MV-4-11 (cell line): ENCODE measurements around the gene ZCCHC8.
"Not testable (repeated sequence)": the region's sequence is repeated elsewhere in the genome, so short reads cannot be mapped to it uniquely, and the experiment has no call there.

Source experiments
- DNase-seq: peaks from one replicate; lab custom pipeline; 2025; lab: John Stamatoyannopoulos, UW

Gene ZCCHC8

GRCh38 chr12:122471324-122472226, 29.2 kb downstream of the ZCCHC8 start:
- DNase-seq: peak; percentile 58

DNA sequence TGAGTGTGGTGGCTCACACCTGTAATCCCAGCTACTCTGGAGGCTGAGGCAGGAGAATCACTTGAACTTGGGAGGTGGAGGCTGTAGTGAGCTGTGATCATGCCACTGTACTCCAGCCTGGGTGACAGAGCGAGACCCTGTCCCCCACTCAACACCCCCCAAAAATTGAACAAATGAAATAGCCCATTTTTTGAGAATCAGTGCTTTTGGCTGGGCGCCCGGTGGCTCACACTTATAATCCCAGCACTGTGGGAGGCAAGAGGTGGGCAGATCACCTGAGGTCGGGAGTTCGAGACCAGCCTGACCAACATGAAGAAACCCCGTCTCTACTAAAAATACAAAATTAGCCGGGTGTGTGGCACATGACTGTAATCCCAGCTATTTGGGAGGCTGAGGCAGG, 30.2 kb downstream of the ZCCHC8 start:
- DNase-seq: not testable (repeated sequence)

DNA sequence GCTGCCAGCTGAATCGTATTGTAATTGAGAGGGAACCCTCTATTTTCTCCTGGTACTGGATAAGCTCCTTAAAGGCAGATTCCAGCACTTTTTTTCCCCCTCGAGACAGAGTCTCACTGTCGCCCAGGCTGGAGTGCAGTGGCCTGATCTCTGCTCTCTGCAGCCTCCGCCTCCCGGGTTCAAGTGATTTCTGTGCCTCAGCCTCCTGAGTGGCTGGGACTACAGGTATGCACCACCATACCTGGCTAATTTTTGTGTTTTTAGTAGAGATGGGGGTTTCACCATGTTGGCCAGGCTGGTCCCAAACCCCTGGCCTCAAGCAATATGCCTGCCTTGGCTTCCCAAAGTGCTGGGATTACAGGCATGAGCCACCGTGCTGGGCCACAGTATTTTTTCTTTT, 30.9 kb downstream of the ZCCHC8 start:
- DNase-seq: not testable (repeated sequence)

- DNase-seq: no peak
These were observed 32.7 kb downstream of the ZCCHC8 start for GRCh38 chr12:122467983-122468382.

DNA sequence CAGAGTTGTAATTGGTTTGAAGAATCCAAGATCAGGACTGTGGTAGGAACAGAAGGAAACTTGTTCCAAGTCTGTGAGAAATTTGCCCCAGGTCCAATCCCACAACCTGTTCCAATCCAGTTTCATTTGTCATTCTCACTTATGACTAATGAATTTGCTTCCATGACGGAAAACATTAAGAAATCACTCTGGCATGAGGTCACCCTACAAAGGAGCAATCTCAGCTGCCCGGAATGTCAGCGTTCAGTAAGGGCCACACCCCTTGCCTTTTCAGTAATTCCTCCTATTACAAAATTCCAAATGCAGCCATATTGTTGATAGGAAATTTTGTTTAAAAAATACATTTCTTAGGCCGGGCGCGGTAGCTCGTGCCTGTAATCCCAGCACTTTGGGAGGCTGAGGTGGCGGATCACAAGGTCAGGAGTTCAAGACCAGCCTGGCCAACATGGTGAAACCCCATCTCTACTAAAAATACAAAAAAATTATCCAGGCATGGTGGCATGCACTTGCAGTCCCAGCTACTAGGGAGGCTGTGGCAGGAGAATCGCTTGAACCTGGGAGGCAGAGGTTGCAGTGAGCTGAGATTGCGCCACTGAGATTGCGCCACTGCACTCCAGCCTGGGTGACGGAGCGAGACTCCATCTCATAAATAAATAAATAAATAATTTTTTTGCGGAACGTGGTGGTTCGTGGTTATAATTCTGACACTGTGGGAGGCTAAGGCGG, 36.3 kb downstream of the ZCCHC8 start:
- peak; percentile 35 for DNase-seq

DNA sequence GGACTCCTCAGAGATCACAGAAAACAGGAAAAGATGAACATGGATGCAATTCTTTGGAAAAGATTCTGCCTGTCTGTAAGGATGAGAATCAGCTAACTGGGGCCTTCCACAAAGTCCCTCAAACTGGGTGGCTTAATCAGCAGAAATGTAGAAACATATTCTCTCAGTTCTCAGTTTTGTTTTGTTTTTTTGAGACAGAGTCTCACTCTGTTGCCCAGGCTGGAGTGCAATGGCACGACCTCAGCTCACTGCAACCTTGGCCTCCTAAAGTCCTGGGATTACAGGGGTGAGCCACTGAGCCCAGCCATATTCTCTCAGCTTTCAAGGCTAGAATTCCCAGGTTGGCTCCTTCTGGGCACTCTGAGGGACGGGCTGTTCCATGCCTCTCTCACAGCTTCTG, 40.1 kb downstream of the ZCCHC8 start:
- no peak for DNase-seq

DNA sequence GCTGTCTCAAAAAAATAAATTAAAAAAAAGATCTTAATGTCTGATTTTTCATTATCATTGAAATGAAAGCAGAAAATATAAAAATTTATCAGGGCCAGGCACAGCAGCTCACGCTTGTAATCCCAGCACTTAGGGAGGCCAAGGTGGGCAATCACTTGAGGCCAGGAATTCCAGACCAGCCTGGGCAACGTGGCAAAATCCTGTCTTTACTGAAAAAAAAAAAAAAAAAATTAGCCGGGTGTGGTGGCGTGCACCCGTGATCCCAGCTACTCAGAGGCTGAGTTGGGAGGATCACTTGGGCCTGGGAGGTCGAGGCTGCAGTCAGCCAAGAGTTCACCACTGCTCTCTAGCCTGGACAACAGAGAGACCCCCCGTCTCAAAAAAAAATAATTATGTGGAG, 40.7 kb downstream of the ZCCHC8 start:
- DNase-seq: no peak

GRCh38 chr12:122459211-122459610, 41.5 kb downstream of the ZCCHC8 start:
- no peak for DNase-seq

GRCh38 chr12:122458105-122459035, 42.4 kb downstream of the ZCCHC8 start:
- no peak for DNase-seq

DNA sequence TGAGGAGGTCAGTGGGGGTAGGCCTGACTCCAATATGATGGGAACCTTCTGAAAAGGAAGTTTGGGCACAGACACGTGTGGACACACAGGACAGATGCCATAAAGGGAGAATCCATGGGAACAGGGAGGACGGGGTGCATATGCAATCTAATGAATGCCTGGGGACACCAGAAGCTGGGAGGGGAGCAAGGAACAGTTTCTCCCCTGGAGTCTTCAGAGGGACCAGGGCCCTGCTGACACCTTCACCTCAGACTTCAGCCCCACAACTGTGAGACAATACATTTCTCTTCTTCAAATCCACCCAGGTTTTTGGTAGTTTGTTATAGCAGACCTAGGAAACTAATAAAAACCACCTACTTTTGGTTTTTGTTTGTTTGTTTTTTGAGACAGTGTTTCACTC, 43.1 kb downstream of the ZCCHC8 start:
- no peak for DNase-seq

GRCh38 chr12:122454739-122455138, 46.0 kb downstream of the ZCCHC8 start:
- no peak for DNase-seq

GRCh38 chr12:122454250-122454721, 46.4 kb downstream of the ZCCHC8 start:
- no peak for DNase-seq

GRCh38 chr12:122452701-122453285, 47.9 kb downstream of the ZCCHC8 start:
- DNase-seq: peak; percentile 25

DNA sequence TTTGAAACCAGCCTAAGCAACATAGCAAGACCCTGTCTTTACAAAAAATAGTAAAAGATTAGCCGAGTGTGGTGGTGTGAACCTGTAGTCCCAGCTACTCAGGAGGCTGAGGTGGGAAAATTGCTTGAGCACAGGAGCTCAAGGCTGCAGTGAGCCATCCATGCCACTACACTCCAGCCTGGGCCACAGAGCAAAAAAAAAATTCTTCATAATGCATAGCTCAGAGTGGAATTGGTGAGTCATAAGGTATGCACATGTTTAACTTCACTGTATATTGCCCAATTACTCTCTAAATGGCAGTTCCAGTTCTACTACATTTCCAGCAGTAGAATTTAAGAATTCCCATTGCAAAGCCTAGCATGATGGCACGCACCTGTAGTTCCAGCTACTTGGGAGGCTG, 51.4 kb downstream of the ZCCHC8 start:
- peak; percentile 94 for DNase-seq

- DNase-seq: not testable (repeated sequence)
These were observed 52.9 kb downstream of the ZCCHC8 start for GRCh38 chr12:122447825-122448224.

GRCh38 chr12:122446390-122446789, 54.3 kb downstream of the ZCCHC8 start:
- DNase-seq: not testable (repeated sequence)

- DNase-seq: not testable (repeated sequence)
These were observed 56.7 kb downstream of the ZCCHC8 start for GRCh38 chr12:122444071-122444470.

- not testable (repeated sequence) for DNase-seq
These were observed 61.9 kb downstream of the ZCCHC8 start for GRCh38 chr12:122438822-122439221.

- no peak for DNase-seq
These were observed 63.0 kb downstream of the ZCCHC8 start for GRCh38 chr12:122437656-122438121.

GRCh38 chr12:122435186-122435585, 65.5 kb downstream of the ZCCHC8 start:
- DNase-seq: no peak

GRCh38 chr12:122429043-122429442, 71.7 kb downstream of the ZCCHC8 start:
- DNase-seq: not testable (repeated sequence)
